ENCODE measurements around the gene PLIN3.

DNA sequence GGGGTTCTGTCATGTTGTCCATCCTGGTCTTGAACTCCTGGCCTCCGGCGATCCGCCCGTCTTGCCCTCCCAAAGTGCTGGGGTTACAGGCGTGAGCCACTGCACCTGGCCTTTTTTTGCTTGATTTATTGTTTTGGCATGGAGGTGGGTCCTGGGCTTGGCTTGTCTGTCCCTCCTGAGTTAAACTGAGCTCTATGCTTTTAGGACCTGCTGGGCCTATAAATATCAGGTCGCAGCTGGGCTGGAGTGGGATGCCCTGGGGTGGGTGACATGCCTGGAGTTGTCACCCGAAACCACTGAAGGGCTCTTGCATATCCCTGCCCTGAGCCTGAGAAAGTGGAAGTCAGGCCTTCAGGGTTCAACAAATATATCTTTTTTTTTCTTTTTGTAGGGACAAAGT is 29.7 kb upstream of the PLIN3 start:
- TF ChIP-seq CTCF (IDR thresholded peaks at IDR 0.05; ENCODE audit: low read length) (no peak), EZH2 (IDR thresholded peaks at IDR 0.05; ENCODE audit: borderline replicate concordance, low read length) (no peak)

All from OCI-LY1 (cell line).